Calu3 (cell line): Measurements from ENCODE around the gene BPTF. TPM values are rescaled to one million over a fixed set of nuclear protein-coding genes. Genes with fewer than 3 reads are reported as not detected.
"Not testable (repeated sequence)": the region's sequence is repeated elsewhere in the genome, so short reads cannot be mapped to it uniquely, and the experiment has no call there.

ENCODE experiments used
- BruUV-seq: library from RNA; stranded (reverse); fragments of 400-500 nt; replicated peaks from 2 replicates; lab custom pipeline; 2021; lab: Mats Ljungman, UMichigan
- CTCF ChIA-PET: fragments of 300-600 bp; sonication (Branson Sonifier 250); formaldehyde crosslinking; loops from one replicate; lab custom pipeline; 2022; ENCODE audit warnings: antibody characterized with exemption; lab: Charles Lee
- DNase-seq: peaks from one replicate; pipeline ENCODE4 v3.0.0; 2022
- H3K27ac Mint-ChIP-seq: one replicate; pipeline ENCODE4 v1.8.0; 2022; ENCODE audit warnings: mixed read lengths; ENCODE audit not compliant: unreplicated experiment
- H3K27me3 Mint-ChIP-seq: one replicate; pipeline ENCODE4 v1.8.0; 2022; ENCODE audit warnings: mixed read lengths; ENCODE audit not compliant: unreplicated experiment
- H3K36me3 Mint-ChIP-seq: one replicate; pipeline ENCODE4 v1.8.0; 2022; ENCODE audit warnings: mild to moderate bottlenecking, moderate library complexity, mixed read lengths; ENCODE audit not compliant: insufficient read depth, unreplicated experiment
- H3K4me1 Mint-ChIP-seq: one replicate; pipeline ENCODE4 v1.8.0; 2022; ENCODE audit warnings: mild to moderate bottlenecking, low read depth, mixed read lengths; ENCODE audit not compliant: unreplicated experiment
- H3K4me3 Mint-ChIP-seq: one replicate; pipeline ENCODE4 v1.8.0; 2022; ENCODE audit warnings: mild to moderate bottlenecking, low read depth, moderate library complexity, mixed read lengths; ENCODE audit not compliant: unreplicated experiment
- H3K9me3 Mint-ChIP-seq: one replicate; pipeline ENCODE4 v1.8.0; 2022; ENCODE audit warnings: low read depth, mixed read lengths; ENCODE audit not compliant: unreplicated experiment
- intact Hi-C: fragments of 100-400 bp; cut with micrococcal nuclease; formaldehyde crosslinking; loops from one replicate; pipeline ENCODE4 v1.10.0; 2022; ENCODE audit not compliant: unreplicated experiment
- total RNA-seq: library from RNA; stranded (reverse); gene quantifications from 2 replicates; pipeline ENCODE4 v1.2.3, GENCODE V29; 2022
- TF ChIP-seq, protein P1 (sequence below): fragments of 200-600 bp; IDR thresholded peaks from one replicate; pipeline ENCODE4 v1.8.0; 2022; ENCODE audit warnings: antibody characterized with exemption; ENCODE audit not compliant: unreplicated experiment

The BPTF gene
- total RNA-seq, 1 experiment from 2014 or later, result 66.8 TPM

DNA sequence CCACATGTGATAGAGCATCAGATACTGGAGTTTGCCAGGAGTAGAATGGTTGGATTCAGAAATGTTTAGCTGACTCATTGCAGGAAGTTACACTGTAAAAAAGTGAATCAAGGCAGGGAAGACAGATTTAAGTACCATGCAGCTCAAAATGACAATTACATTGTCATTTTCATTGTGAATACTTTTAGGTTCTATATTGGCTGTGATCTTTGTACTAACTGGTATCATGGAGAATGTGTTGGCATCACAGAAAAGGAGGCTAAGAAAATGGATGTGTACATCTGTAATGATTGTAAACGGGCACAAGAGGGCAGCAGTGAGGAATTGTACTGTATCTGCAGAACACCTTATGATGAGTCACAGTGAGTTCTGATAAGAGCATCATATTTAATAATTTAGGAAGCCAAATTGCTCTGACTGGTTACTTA, 137.9 kb downstream of the BPTF start:
- H3K27me3 Mint-ChIP-seq, H3K4me3 Mint-ChIP-seq, BruUV-seq, H3K4me1 Mint-ChIP-seq, CTCF ChIA-PET, H3K9me3 Mint-ChIP-seq: not testable (repeated sequence)
- Mint-ChIP-seq H3K27ac (peak overlapping the region; percentile 63), H3K36me3 (peaks cover 15% of the 10 kb centered on the region)
- TF ChIP-seq, protein P1, sequence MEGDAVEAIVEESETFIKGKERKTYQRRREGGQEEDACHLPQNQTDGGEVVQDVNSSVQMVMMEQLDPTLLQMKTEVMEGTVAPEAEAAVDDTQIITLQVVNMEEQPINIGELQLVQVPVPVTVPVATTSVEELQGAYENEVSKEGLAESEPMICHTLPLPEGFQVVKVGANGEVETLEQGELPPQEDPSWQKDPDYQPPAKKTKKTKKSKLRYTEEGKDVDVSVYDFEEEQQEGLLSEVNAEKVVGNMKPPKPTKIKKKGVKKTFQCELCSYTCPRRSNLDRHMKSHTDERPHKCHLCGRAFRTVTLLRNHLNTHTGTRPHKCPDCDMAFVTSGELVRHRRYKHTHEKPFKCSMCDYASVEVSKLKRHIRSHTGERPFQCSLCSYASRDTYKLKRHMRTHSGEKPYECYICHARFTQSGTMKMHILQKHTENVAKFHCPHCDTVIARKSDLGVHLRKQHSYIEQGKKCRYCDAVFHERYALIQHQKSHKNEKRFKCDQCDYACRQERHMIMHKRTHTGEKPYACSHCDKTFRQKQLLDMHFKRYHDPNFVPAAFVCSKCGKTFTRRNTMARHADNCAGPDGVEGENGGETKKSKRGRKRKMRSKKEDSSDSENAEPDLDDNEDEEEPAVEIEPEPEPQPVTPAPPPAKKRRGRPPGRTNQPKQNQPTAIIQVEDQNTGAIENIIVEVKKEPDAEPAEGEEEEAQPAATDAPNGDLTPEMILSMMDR, result peak; percentile 65
- peak; percentile 74 for DNase-seq
- intact Hi-C loops, result loop anchor here (10.0 kb wide), 1 partner anchor 502 kb away; no protein-coding TSS in a partner anchor

DNA sequence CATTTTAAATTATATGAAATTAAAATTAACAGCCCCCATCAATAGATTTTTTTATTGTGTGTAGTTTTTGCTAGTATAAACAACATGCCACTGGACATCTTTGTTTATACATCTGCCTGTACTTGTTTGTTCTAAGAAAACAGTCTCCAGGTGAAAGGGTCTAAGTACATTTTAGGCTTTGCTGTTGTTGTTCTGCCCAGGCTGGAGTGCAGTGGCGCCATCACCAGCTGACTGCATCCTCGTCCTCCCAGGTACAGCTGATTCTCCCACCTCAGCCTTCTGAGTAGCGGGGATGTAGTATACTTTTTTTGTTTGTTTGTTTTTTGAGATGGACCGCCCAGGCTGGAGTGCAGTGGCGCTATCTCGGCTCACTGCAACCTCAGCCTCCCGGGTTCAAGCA, 145.5 kb downstream of the BPTF start:
- Mint-ChIP-seq H3K9me3 (no peaks in the 10 kb centered on the region), H3K36me3 (peaks cover 14% of the 10 kb centered on the region), H3K4me1 (no peaks in the 10 kb centered on the region), H3K27ac (no peak overlapping the region), H3K4me3 (no peak overlapping the region), H3K27me3 (no peaks in the 10 kb centered on the region)
- TF ChIP-seq, protein P1, result no peak
- CTCF ChIA-PET, result no interaction called here
- DNase-seq, result no peak
- BruUV-seq, result no TSS peak
- intact Hi-C loops, result no loop called here

DNA sequence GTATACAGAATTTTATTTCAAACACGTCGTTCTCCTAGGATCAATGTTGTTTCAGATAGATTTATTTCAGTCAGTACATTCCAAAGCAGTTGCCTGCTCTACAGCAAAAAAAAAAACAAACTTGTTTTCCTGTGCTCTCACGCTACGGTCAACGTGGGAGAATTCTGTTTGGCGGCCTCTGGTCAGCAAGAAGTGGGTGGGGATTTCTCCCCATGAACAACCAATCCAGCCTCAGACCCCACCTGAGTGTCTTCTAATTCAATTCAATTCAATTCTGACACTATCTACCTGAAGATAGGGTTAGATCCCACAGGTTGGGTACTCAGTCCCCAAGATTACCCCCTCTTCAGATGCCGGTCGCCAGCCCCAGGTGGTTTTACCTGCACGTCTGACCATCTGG, 148.9 kb downstream of the BPTF start:
- Mint-ChIP-seq H3K27ac (no peak overlapping the region), H3K4me3 (no peak overlapping the region), H3K27me3 (no peaks in the 10 kb centered on the region), H3K9me3 (no peaks in the 10 kb centered on the region), H3K36me3 (peaks cover 5% of the 10 kb centered on the region), H3K4me1 (no peaks in the 10 kb centered on the region)
- intact Hi-C loops, result no loop called here
- no peak for DNase-seq
- CTCF ChIA-PET, result no interaction called here
- TF ChIP-seq, protein P1, result no peak
- BruUV-seq, result no TSS peak

DNA sequence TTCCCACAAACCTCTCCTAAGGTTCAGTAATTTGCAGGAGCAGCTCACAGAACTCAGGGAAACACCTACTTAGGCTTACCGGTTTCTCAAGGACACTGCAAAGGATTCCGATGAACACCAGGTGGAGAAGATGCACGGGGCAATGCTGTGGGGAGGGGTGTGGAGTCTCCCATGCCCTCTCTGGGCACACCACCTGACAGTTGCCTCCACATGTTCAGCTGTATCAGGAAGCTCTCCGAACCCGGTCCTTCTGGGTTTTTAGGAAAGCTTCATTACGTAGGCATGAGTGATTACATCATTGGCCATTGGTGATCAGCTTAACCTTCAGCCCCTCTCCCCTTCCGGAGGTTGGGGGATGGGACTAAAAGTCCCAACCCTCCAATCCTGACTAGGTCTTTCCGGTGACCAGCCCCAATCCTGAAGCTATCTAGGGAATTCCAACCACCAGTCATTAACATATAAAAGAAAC, 149.3 kb downstream of the BPTF start:
- TF ChIP-seq, protein P1, result no peak
- Mint-ChIP-seq H3K27ac (no peak overlapping the region), H3K27me3 (no peaks in the 10 kb centered on the region), H3K4me1 (no peaks in the 10 kb centered on the region), H3K4me3 (no peak overlapping the region), H3K9me3 (no peaks in the 10 kb centered on the region), H3K36me3 (peaks cover 5% of the 10 kb centered on the region)
- no TSS peak for BruUV-seq
- intact Hi-C loops, result no loop called here
- CTCF ChIA-PET, result no interaction called here
- DNase-seq, result no peak

DNA sequence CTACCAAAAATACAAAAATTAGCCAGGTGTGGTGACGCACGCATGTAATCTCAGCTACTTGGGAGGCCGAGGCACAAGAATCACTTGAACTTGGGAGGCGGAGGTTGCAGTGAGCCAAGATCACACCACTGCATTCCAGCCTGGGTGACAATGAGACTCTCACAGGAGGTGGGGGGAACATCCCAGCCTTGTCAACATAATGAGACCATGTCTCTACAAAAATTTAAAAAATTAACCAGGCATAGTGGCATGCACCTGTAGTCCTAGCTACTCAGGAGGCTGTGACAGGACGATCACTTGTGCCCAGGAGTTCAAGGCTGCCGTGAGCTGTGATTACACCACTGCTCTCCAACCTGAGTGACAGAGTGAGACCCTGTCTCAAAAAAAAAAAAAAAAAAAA, 151.0 kb downstream of the BPTF start:
- intact Hi-C loops, H3K27ac Mint-ChIP-seq, H3K4me1 Mint-ChIP-seq, H3K27me3 Mint-ChIP-seq, H3K4me3 Mint-ChIP-seq, BruUV-seq, DNase-seq, CTCF ChIA-PET, H3K9me3 Mint-ChIP-seq, H3K36me3 Mint-ChIP-seq: not testable (repeated sequence)
